Right lobe of liver (tissue), 4 donors: Measurements from ENCODE around the gene THRAP3.

ENCODE experiments used
- CTCF ChIP-seq, 4 donors: fragments of 200-600 bp in 3 of 4; fragments of 450-650 bp in 1 of 4; IDR thresholded peaks; one replicate each; pipeline versions ENCODE4 v1.5.1 to v1.8.0; 2016 to 2022; ENCODE audit warnings: antibody characterized with exemption in 4 of 4, mild to moderate bottlenecking in 2 of 4
- POLR2A ChIP-seq: fragments of 450-650 bp; IDR thresholded peaks from one replicate; pipeline ENCODE4 v1.6.1; 2017; ENCODE audit warnings: antibody characterized with exemption, mild to moderate bottlenecking
- donor health status: DM: no; HTN: no; CAD: no.
- donor health status: DM: no; HTN: no; CAD: no.
- donor health status: DM: no; HTN: yes; CAD: no.

GRCh38 chr1:36273024-36273423 lies 48.8 kb downstream of the THRAP3 start:
- no peak for TF ChIP-seq CTCF (IDR thresholded peaks at IDR 0.05)
- no peak for TF ChIP-seq POLR2A
